Spinal cord (tissue), 10 donors: ENCODE data around the gene TNIK. TPM values are rescaled to one million over a fixed set of nuclear protein-coding genes. Genes with fewer than 3 reads are reported as not detected.

Experiments
- DNase-seq, 6 donors: peaks; one replicate each; pipeline versions ENCODE4 v3.0.0 to v3.0.0-alpha.2; 2013 to 2015; ENCODE audit warnings: low spot score in 6 of 6, low read depth in 4 of 6
- H3K27ac ChIP-seq: one replicate; pipeline ENCODE4 v1.5.1; 2013; ENCODE audit warnings: low read depth, low read length, control low read depth
- H3K27me3 ChIP-seq: one replicate; pipeline ENCODE4 v1.6.1; 2013; ENCODE audit warnings: low read length; ENCODE audit not compliant: control insufficient read depth, insufficient read depth
- H3K36me3 ChIP-seq: one replicate; pipeline ENCODE4 v1.6.1; 2013; ENCODE audit warnings: low read length; ENCODE audit not compliant: control insufficient read depth, insufficient read depth
- H3K4me1 ChIP-seq: one replicate; pipeline ENCODE4 v1.6.1; 2013; ENCODE audit warnings: low read length; ENCODE audit not compliant: control insufficient read depth, insufficient read depth
- H3K4me3 ChIP-seq: one replicate; pipeline ENCODE4 v1.5.1; 2013; ENCODE audit warnings: low read depth, low read length, control low read depth
- H3K9me3 ChIP-seq: one replicate; pipeline ENCODE4 v1.6.1; 2013; ENCODE audit warnings: low read length; ENCODE audit not compliant: control insufficient read depth, insufficient read depth
- WGBS: methylation state at CpG from one replicate; pipeline ENCODE4 v1.1.5; 2013; ENCODE audit warnings: missing lambda C conversion rate; ENCODE audit not compliant: insufficient coverage; 5-methylcytosine and 5-hydroxymethylcytosine counted together
- polyA plus RNA-seq, 2 donors: library from polyadenylated mRNA; unstranded; fragments of 120-200 nt; gene quantifications; one replicate each; pipeline ENCODE4 v1.2.1, GENCODE V29; 2013; ENCODE audit not compliant: insufficient read length in 2 of 2
- total RNA-seq, 2 donors: library from RNA; depleted of rRNA in 1 of 2; stranded (reverse); fragments of 120-200 nt in 1 of 2; fragments of >200 nt in 1 of 2; gene quantifications; one replicate each; pipeline versions ENCODE4 v1.2.3 to v1.2.4, GENCODE V29; 2013 to 2014
- donor health status: healthy.

TNIK gene
- total and polyA plus RNA-seq, 4 donors = 38.3 to 105 (median 88.5) TPM

- H3K36me3 ChIP-seq = no peaks in the 10 kb centered on the region
- no peak for DNase-seq
Observed at GRCh38 chr3:171476532-171477102, 16.4 kb upstream of the TNIK start.

GRCh38 chr3:171472552-171472951, 12.3 kb upstream of the TNIK start:
- Histone ChIP-seq H3K9me3 (no peaks in the 10 kb centered on the region), H3K4me1 (no peaks in the 10 kb centered on the region), H3K27me3 (no peaks in the 10 kb centered on the region), H3K27ac (no peak overlapping the region), H3K36me3 (no peaks in the 10 kb centered on the region), H3K4me3 (no peak overlapping the region)
- no peak for DNase-seq
- WGBS = 80% methylated on average over 1 of the region's 2 CpGs

More at GRCh38 chr3:171476532-171477102, 16.4 kb upstream of the TNIK start:
- H3K4me1 ChIP-seq = no peaks in the 10 kb centered on the region
- H3K9me3 ChIP-seq = no peaks in the 10 kb centered on the region
- H3K27ac ChIP-seq = no peak overlapping the region
- no peak overlapping the region for H3K4me3 ChIP-seq
- no peaks in the 10 kb centered on the region for H3K27me3 ChIP-seq

GRCh38 chr3:171470714-171471227, 10.6 kb upstream of the TNIK start:
- Histone ChIP-seq H3K27me3 (no peaks in the 10 kb centered on the region), H3K4me3 (no peak overlapping the region), H3K9me3 (peaks cover 1% of the 10 kb centered on the region), H3K36me3 (no peaks in the 10 kb centered on the region), H3K4me1 (no peaks in the 10 kb centered on the region), H3K27ac (no peak overlapping the region)
- DNase-seq = no peak
- WGBS = no CpG with 5 or more reads among the region's 1 CpG

- 86% methylated on average over 2 of the region's 3 CpGs for WGBS
- no peak for DNase-seq
Observed at GRCh38 chr3:171469376-171469775, 9.2 kb upstream of the TNIK start.

GRCh38 chr3:171468296-171468906, 8.2 kb upstream of the TNIK start:
- Histone ChIP-seq H3K27ac (no peak overlapping the region), H3K4me1 (no peaks in the 10 kb centered on the region), H3K36me3 (no peaks in the 10 kb centered on the region), H3K4me3 (no peak overlapping the region), H3K27me3 (no peaks in the 10 kb centered on the region), H3K9me3 (peaks cover 2% of the 10 kb centered on the region)
- WGBS = 100% methylated on average over 3 of the region's 6 CpGs
- no peak for DNase-seq

More at GRCh38 chr3:171469376-171469775, 9.2 kb upstream of the TNIK start:
- H3K9me3 ChIP-seq = peaks cover 2% of the 10 kb centered on the region
- H3K4me3 ChIP-seq = no peak overlapping the region
- no peaks in the 10 kb centered on the region for H3K27me3 ChIP-seq
- H3K4me1 ChIP-seq = no peaks in the 10 kb centered on the region
- no peaks in the 10 kb centered on the region for H3K36me3 ChIP-seq
- H3K27ac ChIP-seq = no peak overlapping the region

- no peak overlapping the region for H3K27ac ChIP-seq
- 100% methylated on average over 2 of the region's 3 CpGs for whole genome bisulfite sequencing
- no peaks in the 10 kb centered on the region for H3K36me3 ChIP-seq
- peaks cover 2% of the 10 kb centered on the region for H3K9me3 ChIP-seq
- no peak overlapping the region for H3K4me3 ChIP-seq
- H3K27me3 ChIP-seq = no peaks in the 10 kb centered on the region
- no peak for DNase-seq
- H3K4me1 ChIP-seq = peaks cover 6% of the 10 kb centered on the region
Observed at GRCh38 chr3:171465763-171466162, 5.6 kb upstream of the TNIK start.

- DNase-seq = no peak
- Histone ChIP-seq H3K4me1 (peaks cover 11% of the 10 kb centered on the region), H3K9me3 (peaks cover 2% of the 10 kb centered on the region), H3K27ac (no peak overlapping the region), H3K4me3 (no peak overlapping the region), H3K27me3 (no peaks in the 10 kb centered on the region), H3K36me3 (no peaks in the 10 kb centered on the region)
- WGBS = no CpG with 5 or more reads among the region's 3 CpGs
Observed at GRCh38 chr3:171464462-171464861, 4.3 kb upstream of the TNIK start.

DNA sequence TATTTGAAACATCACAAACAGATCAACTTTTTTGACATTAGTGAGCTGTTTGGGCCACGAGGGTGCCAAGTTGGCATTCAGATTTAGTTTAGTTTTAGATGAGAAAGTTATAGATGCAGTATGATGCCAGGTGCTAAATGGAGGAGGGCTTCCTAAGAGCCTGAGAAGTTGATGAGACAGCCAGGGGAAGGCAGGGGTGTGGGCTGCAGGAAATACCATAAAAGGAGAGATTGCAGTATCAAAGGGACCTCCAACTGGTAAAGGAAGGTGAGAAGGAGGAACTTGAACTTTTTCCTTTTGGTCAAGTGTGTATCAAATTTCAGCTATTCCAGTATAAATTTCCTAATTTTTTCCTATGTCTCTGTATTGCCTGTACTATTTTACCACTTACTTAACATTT, 2.0 kb upstream of the TNIK start:
- H3K4me1 ChIP-seq = peaks cover 16% of the 10 kb centered on the region
- H3K9me3 ChIP-seq = peaks cover 2% of the 10 kb centered on the region
- H3K27ac ChIP-seq = no peak overlapping the region
- no peak for DNase-seq
- H3K4me3 ChIP-seq = peak overlapping the region; percentile 5
- H3K36me3 ChIP-seq = no peaks in the 10 kb centered on the region
- 33% methylated on average over 1 of the region's 1 CpG for WGBS
- no peaks in the 10 kb centered on the region for H3K27me3 ChIP-seq

DNA sequence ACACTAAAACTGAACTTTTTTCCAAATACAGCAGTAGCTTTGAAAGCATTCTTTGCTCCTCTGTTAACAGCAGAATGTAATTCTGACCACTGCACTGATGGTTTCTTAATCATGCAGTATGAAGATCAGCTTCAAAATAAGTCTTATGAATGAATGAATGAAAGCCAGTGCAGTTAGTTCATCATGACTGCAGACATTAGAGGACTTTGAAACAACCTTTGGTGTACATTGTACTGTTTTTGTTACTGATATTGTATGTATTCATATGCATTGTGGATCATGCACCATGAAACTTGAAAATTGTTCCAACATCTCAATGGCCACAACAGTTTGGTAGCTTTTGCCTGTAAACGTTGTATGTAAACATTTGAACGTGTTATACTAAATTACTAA, 1.3 kb upstream of the TNIK start:
- no CpG with 5 or more reads among the region's 2 CpGs for WGBS
- Histone ChIP-seq H3K4me1 (peaks cover 18% of the 10 kb centered on the region), H3K27me3 (no peaks in the 10 kb centered on the region), H3K4me3 (peak overlapping the region; percentile 87), H3K9me3 (peaks cover 2% of the 10 kb centered on the region), H3K36me3 (no peaks in the 10 kb centered on the region), H3K27ac (peak overlapping the region; percentile 87)
- DNase-seq = no peak
